HEK293 (cell line): Measurements from ENCODE around the gene POLR2L.
A peak's percentile ranks its signal among the peaks of the same experiment; 100 is the strongest.

Source experiments
- CTCF ChIA-PET: fragments of 350-600 bp; formaldehyde crosslinking; extraction: SDS; loops from one replicate; lab custom pipeline; 2021; ENCODE audit warnings: antibody characterized with exemption; lab: Yijun Ruan, JAX
- POLR2A ChIA-PET: fragments of 300-600 bp; formaldehyde crosslinking; extraction: SDS; loops from one replicate; lab custom pipeline; 2020; ENCODE audit warnings: antibody characterized with exemption, inconsistent platforms; lab: Yijun Ruan, JAX
- H3K27ac ChIP-seq: fragments of 200-500 bp; sonication (Bioruptor generic); 2 replicates; pipeline ENCODE4 v1.5.1; 2014; ENCODE audit warnings: low read depth, low read length, control low read depth, inconsistent platforms; ENCODE audit errors: extremely low read depth
- H3K36me3 ChIP-seq, 2 experiments: fragments of 200-500 bp in 1 of 2; sonication (Bioruptor generic) in 1 of 2; 1 replicate in 1 of 2; 2 replicates in 1 of 2; pipeline ENCODE4 v1.5.1; 2014 to 2017; ENCODE audit warnings: inconsistent platforms in 2 of 2, low read length in 2 of 2; ENCODE audit not compliant: control insufficient read depth in 2 of 2, insufficient read depth in 1 of 2
- H3K4me1 ChIP-seq: fragments of 200-500 bp; sonication (Bioruptor generic); 2 replicates; pipeline ENCODE4 v1.5.1; 2014; ENCODE audit warnings: mild to moderate bottlenecking, low read length, inconsistent platforms; ENCODE audit not compliant: control insufficient read depth, insufficient read depth
- H3K4me3 ChIP-seq: 2 replicates; pipeline ENCODE4 v1.5.1; 2011; ENCODE audit warnings: low read depth, mild to moderate bottlenecking, control low read depth, low read length, moderate library complexity
- H3K9me3 ChIP-seq: fragments of 200-500 bp; sonication (Bioruptor generic); 2 replicates; pipeline ENCODE4 v1.5.1; 2014; ENCODE audit warnings: low read depth, low read length, inconsistent platforms; ENCODE audit not compliant: control insufficient read depth, insufficient read depth
- OSR2 ChIP-seq: fragments of 450-650 bp; formaldehyde crosslinking; IDR thresholded peaks from 2 replicates; pipeline ENCODE4 v1.5.1; 2016; ENCODE audit warnings: missing biosample characterization, missing genetic modification characterization
- SP2 ChIP-seq: fragments of 450-650 bp; formaldehyde crosslinking; IDR thresholded peaks from 2 replicates; pipeline ENCODE4 v1.5.1; 2016; ENCODE audit warnings: missing biosample characterization, missing genetic modification characterization
- ZFHX2 ChIP-seq: fragments of 450-650 bp; formaldehyde crosslinking; conservative IDR thresholded peaks from 2 replicates; pipeline ENCODE4 v1.5.1; 2016; ENCODE audit warnings: missing biosample characterization, missing genetic modification characterization
- ZNF10 ChIP-seq: fragments of 450-650 bp; formaldehyde crosslinking; IDR thresholded peaks from 2 replicates; pipeline ENCODE4 v1.5.1; 2017; ENCODE audit warnings: missing biosample characterization, missing genetic modification characterization
- ZNF155 ChIP-seq: fragments of 450-650 bp; formaldehyde crosslinking; IDR thresholded peaks from 2 replicates; pipeline ENCODE4 v1.5.1; 2016; ENCODE audit warnings: missing biosample characterization, missing genetic modification characterization
- ZNF184 ChIP-seq: fragments of 450-650 bp; IDR thresholded peaks from 2 replicates; pipeline ENCODE4 v1.5.1; 2018; ENCODE audit warnings: missing biosample characterization, mild to moderate bottlenecking, missing genetic modification characterization
- ZNF324 ChIP-seq: fragments of 450-650 bp; formaldehyde crosslinking; IDR thresholded peaks from 2 replicates; pipeline ENCODE4 v1.5.1; 2016; ENCODE audit warnings: missing biosample characterization, missing genetic modification characterization
- ZNF366 ChIP-seq: fragments of 450-650 bp; formaldehyde crosslinking; conservative IDR thresholded peaks from 2 replicates; pipeline ENCODE4 v1.5.1; 2016; ENCODE audit warnings: missing biosample characterization, missing genetic modification characterization
- ZNF423 ChIP-seq: fragments of 450-650 bp; formaldehyde crosslinking; IDR thresholded peaks from 2 replicates; pipeline ENCODE4 v1.5.1; 2016; ENCODE audit warnings: missing biosample characterization, missing genetic modification characterization
- ZNF433 ChIP-seq: fragments of 450-650 bp; formaldehyde crosslinking; IDR thresholded peaks from 2 replicates; pipeline ENCODE4 v1.5.1; 2016; ENCODE audit warnings: missing biosample characterization, missing genetic modification characterization, low read depth
- ZNF544 ChIP-seq: fragments of 450-650 bp; formaldehyde crosslinking; IDR thresholded peaks from 2 replicates; pipeline ENCODE4 v1.5.0; 2017; ENCODE audit warnings: missing biosample characterization, missing genetic modification characterization
- ZNF548 ChIP-seq: fragments of 450-650 bp; formaldehyde crosslinking; IDR thresholded peaks from 2 replicates; pipeline ENCODE4 v1.5.1; 2016; ENCODE audit warnings: missing biosample characterization, missing genetic modification characterization
- ZNF561 ChIP-seq: fragments of 450-650 bp; IDR thresholded peaks from 2 replicates; pipeline ENCODE4 v1.5.1; 2018; ENCODE audit warnings: missing biosample characterization, missing genetic modification characterization, borderline replicate concordance
- ZNF610 ChIP-seq: fragments of 450-650 bp; formaldehyde crosslinking; IDR thresholded peaks from 2 replicates; pipeline ENCODE4 v1.5.1; 2016; ENCODE audit warnings: missing biosample characterization, missing genetic modification characterization, borderline replicate concordance
- ZSCAN23 ChIP-seq: fragments of 450-650 bp; formaldehyde crosslinking; IDR thresholded peaks from 2 replicates; pipeline ENCODE4 v1.5.1; 2016; ENCODE audit warnings: missing biosample characterization, missing genetic modification characterization
- TF ChIP-seq, protein P1 (sequence below): fragments of 450-650 bp; formaldehyde crosslinking; IDR thresholded peaks from 2 replicates; pipeline ENCODE4 v1.5.1; 2017; ENCODE audit warnings: missing biosample characterization, missing genetic modification characterization
- TF ChIP-seq, protein P2 (sequence below): fragments of 450-650 bp; formaldehyde crosslinking; IDR thresholded peaks from 2 replicates; pipeline ENCODE4 v1.5.1; 2016; ENCODE audit warnings: missing biosample characterization, missing genetic modification characterization
- TF ChIP-seq, protein P3 (sequence below): fragments of 450-650 bp; formaldehyde crosslinking; IDR thresholded peaks from 2 replicates; pipeline ENCODE4 v1.5.1; 2016; ENCODE audit warnings: missing biosample characterization, missing genetic modification characterization
- TF ChIP-seq, protein P4 (sequence below): fragments of 450-650 bp; formaldehyde crosslinking; IDR thresholded peaks from 2 replicates; pipeline ENCODE4 v1.5.1; 2016; ENCODE audit warnings: missing biosample characterization, missing genetic modification characterization

POLR2L gene

DNA sequence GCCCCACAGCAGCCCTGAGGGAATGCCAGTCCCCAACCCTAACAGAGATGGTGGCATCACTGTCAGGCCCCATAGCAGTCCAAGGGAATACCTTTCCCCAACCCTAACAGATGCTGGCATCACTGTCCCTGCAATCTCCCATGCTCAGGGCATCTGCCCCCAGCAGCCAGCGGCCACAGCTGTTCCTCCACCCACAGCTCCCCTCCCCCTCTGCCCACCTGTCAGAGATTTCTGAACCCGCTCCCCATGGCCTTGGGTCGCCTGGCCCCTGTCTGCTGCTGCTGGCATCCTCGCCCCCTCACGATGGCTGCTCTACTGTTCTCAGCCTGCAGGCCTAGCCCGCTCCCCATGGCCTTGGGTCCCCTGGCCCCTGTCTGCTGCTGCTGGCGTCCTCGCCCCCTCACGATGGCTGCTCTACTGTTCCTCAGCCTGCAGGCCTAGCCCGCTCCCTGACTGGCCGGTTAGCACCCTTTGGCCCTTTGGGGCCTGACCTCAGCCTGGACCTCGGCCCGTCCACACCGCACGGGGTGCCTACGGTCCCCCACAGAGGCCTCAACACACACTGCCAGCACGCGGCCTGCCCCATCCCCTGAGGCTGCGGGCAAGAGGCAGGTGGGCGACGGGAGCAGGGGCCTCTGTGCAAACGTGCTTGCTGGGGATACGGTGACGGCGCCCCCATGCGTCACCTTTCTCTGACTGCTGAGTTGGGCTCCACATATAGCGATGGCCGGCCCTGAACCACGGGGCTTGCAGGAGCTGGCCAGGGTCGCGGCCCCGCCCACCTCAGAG lies 47.6 kb upstream of the POLR2L start:
- Histone ChIP-seq H3K27ac (no peak overlapping the region), H3K4me1 (no peaks in the 10 kb centered on the region), H3K9me3 (no peaks in the 10 kb centered on the region), H3K4me3 (no peak overlapping the region), H3K36me3 (peaks cover 0 to 61% of the 10 kb centered on the region in 2 experiments; a peak in 1 of 3 replicates)
- no peak for TF ChIP-seq ZNF433
- TF ChIP-seq ZNF184 (tag by site-specific recombination), result no peak
- TF ChIP-seq ZFHX2, result 0 out of 2 replicates have a peak, but pooled peaks have one; percentile 13
- TF ChIP-seq ZNF610 (tag by site-specific recombination), result no peak
- TF ChIP-seq, protein P1, sequence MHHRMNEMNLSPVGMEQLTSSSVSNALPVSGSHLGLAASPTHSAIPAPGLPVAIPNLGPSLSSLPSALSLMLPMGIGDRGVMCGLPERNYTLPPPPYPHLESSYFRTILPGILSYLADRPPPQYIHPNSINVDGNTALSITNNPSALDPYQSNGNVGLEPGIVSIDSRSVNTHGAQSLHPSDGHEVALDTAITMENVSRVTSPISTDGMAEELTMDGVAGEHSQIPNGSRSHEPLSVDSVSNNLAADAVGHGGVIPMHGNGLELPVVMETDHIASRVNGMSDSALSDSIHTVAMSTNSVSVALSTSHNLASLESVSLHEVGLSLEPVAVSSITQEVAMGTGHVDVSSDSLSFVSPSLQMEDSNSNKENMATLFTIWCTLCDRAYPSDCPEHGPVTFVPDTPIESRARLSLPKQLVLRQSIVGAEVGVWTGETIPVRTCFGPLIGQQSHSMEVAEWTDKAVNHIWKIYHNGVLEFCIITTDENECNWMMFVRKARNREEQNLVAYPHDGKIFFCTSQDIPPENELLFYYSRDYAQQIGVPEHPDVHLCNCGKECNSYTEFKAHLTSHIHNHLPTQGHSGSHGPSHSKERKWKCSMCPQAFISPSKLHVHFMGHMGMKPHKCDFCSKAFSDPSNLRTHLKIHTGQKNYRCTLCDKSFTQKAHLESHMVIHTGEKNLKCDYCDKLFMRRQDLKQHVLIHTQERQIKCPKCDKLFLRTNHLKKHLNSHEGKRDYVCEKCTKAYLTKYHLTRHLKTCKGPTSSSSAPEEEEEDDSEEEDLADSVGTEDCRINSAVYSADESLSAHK, result no peak
- TF ChIP-seq, protein P2, sequence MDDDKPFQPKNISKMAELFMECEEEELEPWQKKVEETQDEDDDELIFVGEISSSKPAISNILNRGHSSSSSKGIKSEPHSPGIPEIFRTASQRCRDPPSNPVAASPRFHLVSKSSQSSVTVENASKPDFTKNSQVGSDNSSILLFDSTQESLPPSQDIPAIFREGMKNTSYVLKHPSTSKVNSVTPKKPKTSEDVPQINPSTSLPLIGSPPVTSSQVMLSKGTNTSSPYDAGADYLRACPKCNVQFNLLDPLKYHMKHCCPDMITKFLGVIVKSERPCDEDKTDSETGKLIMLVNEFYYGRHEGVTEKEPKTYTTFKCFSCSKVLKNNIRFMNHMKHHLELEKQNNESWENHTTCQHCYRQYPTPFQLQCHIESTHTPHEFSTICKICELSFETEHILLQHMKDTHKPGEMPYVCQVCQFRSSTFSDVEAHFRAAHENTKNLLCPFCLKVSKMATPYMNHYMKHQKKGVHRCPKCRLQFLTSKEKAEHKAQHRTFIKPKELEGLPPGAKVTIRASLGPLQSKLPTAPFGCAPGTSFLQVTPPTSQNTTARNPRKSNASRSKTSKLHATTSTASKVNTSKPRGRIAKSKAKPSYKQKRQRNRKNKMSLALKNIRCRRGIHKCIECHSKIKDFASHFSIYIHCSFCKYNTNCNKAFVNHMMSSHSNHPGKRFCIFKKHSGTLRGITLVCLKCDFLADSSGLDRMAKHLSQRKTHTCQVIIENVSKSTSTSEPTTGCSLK, result no peak
- TF ChIP-seq ZNF561 (tag by site-specific recombination), result no peak
- ChIA-PET POLR2A (interaction anchor here (0.6 to 0.7 kb wide), 2 partner anchors 21 to 26 kb away, joined by 3 to 4 read pairs; partner anchors contain the start of gene CHID1), CTCF (interaction anchor here (0.6 kb wide), 1 partner anchor 85 kb away, joined by 3 read pairs; no protein-coding TSS in a partner anchor)

DNA sequence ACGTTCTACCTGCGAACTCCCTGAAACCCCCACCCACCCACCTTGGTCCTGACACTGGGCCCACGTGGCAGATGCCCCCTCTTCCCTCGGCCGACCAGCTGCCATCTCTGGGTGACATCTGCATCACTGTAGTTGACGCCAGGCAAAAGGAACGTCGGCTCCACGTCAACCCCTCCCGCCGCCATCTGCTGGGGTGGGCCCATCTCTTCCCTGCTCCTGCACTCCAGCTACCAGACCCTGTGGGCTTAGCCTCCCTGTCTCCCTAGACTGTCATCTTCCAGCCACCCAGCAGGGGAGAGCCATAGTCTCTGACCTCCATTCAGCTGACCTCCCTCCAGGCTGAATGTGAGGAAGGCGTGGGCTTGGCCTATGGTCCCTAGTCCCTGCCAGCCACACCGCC lies 46.9 kb upstream of the POLR2L start:
- CTCF ChIA-PET, result interaction anchor here (0.6 kb wide), 1 partner anchor 86 kb away, joined by 3 read pairs; no protein-coding TSS in a partner anchor
- POLR2A ChIA-PET, result interaction anchor here (0.7 kb wide), 1 partner anchor 21 kb away, joined by 3 read pairs; the partner anchor contains the start of gene CHID1
- H3K9me3 ChIP-seq, result no peaks in the 10 kb centered on the region
- TF ChIP-seq, protein P3, sequence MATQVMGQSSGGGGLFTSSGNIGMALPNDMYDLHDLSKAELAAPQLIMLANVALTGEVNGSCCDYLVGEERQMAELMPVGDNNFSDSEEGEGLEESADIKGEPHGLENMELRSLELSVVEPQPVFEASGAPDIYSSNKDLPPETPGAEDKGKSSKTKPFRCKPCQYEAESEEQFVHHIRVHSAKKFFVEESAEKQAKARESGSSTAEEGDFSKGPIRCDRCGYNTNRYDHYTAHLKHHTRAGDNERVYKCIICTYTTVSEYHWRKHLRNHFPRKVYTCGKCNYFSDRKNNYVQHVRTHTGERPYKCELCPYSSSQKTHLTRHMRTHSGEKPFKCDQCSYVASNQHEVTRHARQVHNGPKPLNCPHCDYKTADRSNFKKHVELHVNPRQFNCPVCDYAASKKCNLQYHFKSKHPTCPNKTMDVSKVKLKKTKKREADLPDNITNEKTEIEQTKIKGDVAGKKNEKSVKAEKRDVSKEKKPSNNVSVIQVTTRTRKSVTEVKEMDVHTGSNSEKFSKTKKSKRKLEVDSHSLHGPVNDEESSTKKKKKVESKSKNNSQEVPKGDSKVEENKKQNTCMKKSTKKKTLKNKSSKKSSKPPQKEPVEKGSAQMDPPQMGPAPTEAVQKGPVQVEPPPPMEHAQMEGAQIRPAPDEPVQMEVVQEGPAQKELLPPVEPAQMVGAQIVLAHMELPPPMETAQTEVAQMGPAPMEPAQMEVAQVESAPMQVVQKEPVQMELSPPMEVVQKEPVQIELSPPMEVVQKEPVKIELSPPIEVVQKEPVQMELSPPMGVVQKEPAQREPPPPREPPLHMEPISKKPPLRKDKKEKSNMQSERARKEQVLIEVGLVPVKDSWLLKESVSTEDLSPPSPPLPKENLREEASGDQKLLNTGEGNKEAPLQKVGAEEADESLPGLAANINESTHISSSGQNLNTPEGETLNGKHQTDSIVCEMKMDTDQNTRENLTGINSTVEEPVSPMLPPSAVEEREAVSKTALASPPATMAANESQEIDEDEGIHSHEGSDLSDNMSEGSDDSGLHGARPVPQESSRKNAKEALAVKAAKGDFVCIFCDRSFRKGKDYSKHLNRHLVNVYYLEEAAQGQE (tag by site-specific recombination), result no peak
- TF ChIP-seq ZNF155 (no peak), ZNF366 (tag by site-specific recombination) (no peak), ZNF324 (tag by site-specific recombination) (no peak), ZSCAN23 (tag by site-specific recombination) (no peak), ZNF544 (no peak), OSR2 (tag by site-specific recombination) (no peak), ZNF548 (tag by site-specific recombination) (no peak), SP2 (tag by site-specific recombination) (no peak), ZNF423 (no peak), ZNF10 (no peak)
- TF ChIP-seq, protein P4, sequence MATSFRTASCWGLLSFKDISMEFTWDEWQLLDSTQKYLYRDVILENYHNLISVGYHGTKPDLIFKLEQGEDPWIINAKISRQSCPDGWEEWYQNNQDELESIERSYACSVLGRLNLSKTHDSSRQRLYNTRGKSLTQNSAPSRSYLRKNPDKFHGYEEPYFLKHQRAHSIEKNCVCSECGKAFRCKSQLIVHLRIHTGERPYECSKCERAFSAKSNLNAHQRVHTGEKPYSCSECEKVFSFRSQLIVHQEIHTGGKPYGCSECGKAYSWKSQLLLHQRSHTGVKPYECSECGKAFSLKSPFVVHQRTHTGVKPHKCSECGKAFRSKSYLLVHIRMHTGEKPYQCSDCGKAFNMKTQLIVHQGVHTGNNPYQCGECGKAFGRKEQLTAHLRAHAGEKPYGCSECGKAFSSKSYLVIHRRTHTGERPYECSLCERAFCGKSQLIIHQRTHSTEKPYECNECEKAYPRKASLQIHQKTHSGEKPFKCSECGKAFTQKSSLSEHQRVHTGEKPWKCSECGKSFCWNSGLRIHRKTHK (tag by site-specific recombination), result no peak
- TF ChIP-seq, all 188 proteins: peak for 0
- H3K27ac ChIP-seq, result no peak overlapping the region
- no peak overlapping the region for H3K4me3 ChIP-seq
- peaks cover 0 to 66% of the 10 kb centered on the region in 2 experiments; a peak in 1 of 3 replicates for H3K36me3 ChIP-seq
- H3K4me1 ChIP-seq, result no peaks in the 10 kb centered on the region
